Hematopoietic multipotent progenitor cell treated with erythropoietin and hydrocortisone succinate and interleukin-3 and kit ligand, for 8 days (in vitro differentiated cells): Measurements from ENCODE around the gene HSPA8.
"Not testable (repeated sequence)": the region's sequence is repeated elsewhere in the genome, so short reads cannot be mapped to it uniquely, and the experiment has no call there.

Experiments used
- DNase-seq: peaks from one replicate; pipeline ENCODE4 v3.0.0-alpha.2; 2015

Gene HSPA8

DNA sequence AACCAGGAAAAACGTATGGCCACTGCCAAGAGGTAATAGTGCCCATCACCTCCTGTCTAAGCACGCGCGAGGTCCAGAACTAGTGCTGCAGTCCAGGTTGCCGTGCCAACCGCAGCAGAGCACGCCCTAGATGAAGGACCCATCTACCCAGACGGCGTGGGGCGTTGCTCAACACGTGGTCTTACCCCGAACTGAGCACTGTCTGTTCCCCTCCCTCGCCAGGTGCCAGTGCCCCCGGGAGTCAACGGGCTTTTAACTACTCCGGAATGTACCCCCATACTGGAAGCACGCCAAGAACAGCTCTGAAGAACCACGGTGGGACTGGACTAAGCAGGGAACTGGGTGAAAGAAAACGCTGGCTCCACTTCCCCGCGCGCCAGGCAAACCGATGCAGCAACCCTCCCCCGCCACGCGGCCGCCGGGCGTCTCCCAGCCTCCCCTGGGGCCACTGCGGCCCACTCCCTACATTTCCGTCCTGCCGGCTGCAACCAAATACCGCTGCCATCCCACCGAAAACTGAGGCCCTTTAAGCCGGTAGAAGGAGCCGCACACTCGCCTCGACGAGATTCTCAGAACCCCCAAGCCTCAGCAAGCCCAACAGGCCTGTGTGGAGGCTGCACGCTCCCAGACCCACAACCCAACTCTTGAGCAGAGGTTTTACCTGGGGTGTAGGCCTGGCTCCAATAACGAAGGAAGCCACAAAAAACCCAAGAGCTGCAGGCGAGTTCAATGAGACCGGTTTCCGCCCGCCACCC is at the start of gene HSPA8:
HSPA8 (minus strand) TSS at position 734 of the 755 bp plus-strand sequence. CDS start 812 bp downstream, outside the sequence.
- DNase-seq, result peak; percentile 83

DNA sequence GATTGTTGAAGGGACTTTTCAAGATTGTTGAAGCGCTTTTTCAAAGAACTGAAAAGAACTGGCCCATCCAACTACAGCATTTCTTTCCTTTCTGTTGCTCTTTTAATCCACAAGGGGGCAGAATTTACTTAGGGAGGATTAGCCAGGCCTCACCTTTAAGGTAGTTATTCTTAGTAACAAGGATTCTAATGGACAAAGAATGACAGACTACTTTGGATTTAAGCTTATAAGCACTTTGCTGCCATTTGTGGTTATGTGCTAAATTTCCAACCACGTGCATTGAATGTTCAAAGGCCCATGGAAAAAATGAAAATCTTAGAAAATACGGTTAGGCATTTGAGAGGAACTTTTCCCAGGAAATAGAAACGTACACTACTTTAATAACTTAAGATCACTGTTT is 49.5 kb upstream of the HSPA8 start:
- DNase-seq, result peak; percentile 45

DNA sequence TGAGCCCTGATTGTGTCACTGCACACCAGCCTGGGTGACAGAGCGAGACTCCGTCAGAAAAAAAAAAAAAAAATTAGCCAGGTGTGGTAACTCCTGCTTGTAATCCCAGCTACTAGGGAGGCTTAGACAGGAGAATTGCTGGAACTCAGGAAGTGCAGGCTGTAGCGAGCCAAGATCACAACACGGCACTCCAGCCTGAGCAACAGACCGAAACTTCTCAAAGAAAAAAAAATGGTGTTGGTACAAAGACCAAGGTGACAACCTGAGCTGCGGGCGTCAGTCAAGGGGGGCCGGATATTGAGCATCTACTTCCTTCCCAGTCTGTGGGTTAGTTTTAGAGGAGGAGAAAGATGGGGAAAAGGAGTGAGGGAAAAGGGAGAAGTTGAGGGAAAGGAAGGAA is 48.5 kb upstream of the HSPA8 start:
- DNase-seq, result no peak

DNA sequence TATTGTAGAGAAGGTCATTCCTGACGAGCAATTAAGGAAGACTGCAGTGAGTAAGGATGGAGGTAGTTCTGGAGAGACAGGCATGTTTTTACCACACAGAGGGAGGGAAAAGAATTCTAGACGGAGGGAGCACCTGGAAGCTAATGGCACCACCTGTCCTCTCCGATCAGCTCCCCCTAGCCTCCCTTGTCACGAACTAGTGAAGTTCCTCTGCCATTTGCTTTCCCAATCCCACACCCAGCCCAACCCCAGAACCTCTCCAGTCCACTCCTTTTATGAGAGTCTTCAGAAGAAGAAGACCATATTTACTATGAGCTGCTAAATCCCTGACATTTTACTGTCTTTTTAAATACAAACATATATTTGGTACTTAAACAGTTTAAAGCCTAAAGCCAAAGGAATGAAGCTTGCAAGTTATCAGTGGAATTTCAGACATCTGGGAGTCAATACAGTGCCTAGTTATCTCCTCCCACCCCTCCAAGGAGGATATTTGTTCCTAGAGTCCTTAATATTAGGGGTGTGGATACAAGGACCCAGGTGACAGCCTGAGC is 46.1 kb upstream of the HSPA8 start:
- DNase-seq, result no peak

DNA sequence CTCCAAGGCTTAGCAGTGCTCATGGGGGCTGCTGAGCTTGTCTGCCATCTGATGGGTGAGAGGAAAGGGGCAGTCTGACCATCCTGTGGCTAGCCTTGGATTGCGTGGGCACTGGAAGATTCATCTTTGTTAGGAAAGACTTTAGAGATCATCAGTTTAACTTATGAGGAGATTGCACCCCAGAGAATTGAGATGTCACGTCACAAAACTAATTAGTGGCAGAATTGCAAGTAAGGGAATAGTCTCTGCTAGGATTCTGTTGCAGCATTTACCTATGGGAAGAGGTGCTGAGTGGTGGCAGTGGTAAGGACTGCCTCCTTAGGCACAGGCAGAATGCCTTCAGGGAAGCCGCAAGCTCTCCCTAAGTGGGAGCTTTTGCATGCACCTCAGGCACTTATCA is 42.8 kb upstream of the HSPA8 start:
- DNase-seq, result no peak

DNA sequence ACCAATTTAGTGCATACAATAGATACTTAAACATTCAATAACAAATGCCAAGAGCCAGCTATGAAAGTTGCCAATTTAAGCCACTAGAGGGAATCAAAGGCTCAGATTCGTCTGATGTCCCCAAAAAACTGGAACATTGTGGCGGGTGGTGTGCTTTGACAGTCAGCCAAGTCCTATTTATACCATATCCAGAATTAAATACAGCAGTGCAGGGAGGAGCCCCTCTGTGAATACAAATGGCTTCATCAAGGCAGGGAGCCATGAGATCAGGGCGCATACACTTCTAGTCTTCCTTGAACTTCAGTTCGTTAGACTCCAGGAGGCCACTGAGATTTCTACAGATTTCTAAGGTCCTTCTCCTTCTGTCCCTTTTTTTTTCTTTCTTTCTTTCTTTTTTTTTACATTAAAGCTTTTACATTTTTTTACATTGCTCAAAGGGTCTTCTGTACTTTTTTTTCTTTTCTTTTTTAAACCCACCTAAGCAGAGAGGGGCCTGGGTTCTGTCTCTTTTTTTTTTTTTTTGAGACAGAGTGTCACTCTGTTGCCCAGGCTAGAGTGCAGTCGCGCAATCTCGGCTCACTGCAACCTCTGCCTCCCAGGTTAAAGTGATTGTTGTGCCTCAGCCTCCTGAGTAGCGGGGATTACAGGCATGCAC is 41.5 kb upstream of the HSPA8 start:
- peak; percentile 66 for DNase-seq

DNA sequence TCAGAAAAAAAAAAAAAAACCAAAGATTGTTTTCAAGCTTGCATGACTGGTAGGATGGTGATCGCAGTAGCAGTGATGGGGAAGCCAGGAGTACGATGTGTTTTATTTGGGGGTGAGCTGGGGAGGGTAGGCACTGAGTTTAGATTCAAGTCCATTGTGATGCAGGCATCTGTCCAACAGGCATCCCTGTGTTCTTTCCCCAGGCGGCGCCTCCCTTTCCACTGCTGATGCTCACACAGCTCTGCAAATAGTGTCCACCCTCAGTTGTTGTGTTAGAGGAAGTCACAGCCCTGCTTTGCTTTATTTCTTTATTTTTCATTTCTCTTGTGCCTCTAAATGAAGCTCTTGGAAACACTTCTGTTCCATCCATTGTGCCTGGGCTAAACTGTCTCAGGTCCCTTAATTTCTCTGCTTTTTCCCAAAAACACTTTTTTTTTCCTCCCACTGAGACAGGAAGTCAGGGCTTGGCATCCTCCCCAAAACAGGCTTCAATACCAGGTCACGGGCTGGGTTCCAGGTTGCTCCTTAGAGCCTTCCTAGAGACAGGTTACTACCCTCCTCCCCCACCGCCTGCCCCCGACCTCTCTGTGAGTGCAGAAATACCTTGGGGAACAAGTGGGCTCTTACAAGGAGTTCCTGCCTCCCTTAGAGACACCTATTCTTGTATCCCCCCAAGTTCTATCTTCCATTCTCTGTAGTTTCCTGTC is 38.6 kb upstream of the HSPA8 start:
- DNase-seq, result no peak

DNA sequence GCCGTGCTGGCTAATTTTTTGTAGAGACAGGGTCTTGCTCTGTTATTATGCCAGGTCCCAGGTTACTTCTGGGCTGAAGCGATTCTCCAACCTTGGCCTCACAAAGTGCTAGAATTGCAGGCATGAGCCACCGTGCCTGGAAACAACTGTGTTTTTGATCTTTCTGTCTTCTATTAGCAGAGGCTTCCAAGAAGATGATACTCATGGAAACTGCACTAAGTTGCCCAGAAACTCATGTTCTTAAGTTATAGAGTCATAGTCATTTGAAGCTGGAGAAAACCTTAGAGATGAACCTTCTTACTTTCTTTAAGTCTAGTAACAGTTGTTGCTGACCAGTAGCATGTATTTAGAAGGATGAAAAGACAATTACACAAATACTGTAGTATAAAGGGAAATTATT is 37.1 kb upstream of the HSPA8 start:
- no peak for DNase-seq

DNA sequence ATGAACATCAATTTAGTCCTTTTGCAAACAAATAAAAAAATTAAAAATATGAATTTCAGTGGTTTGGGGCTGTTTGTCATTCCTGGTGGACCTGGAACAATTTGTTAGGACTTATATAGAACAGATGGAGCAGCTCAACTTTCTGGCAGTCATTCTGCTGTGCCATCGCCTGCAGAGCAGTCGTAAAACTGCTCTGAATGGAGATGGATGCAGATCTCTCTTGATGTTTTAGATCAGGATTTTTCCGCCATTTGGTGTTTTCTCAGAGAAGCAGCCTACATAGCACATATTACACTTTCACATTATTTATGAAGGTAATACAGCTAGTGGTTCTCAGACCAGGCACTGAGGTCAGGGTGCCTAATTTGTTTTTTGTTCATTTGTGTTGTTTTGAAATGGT is 31.8 kb upstream of the HSPA8 start:
- no peak for DNase-seq

DNA sequence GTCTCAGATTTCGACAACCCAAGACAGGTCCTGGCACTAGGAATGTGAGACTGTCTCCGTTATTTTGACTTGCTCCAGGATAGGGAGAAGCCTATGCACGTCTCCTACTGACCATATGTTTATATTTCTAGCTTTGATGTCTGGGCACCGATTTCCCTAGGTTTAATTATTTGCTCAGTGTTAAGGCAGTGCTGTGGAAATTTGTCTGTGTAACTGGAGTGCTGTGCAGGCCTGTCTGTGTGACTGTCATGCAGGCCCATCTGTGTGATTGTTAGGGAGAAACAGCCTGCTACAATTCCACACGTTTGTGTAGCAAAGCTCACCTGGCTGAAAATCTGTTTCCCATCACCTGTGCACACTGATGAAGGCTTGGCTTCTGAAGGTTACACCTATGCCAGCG is 29.6 kb upstream of the HSPA8 start:
- no peak for DNase-seq

DNA sequence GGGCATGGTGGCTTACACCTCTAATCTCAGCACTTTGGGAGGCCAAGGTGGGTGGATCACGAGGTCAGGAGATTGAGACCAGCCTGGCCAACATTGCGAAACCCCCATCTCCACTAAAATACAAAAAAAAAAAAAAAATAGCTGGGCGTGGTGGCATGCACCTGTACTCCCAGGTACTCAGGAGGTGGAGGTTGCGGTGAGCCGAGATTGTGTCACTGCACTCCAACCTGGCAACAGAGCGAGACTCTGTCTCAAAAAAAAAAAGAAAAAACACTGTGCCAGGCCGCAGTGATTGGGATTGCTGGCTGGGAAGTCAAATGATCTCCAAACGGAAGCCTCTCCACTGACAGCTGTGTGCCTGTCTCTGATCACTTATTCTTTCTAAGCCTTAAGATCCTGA is 28.2 kb upstream of the HSPA8 start:
- not testable (repeated sequence) for DNase-seq

DNA sequence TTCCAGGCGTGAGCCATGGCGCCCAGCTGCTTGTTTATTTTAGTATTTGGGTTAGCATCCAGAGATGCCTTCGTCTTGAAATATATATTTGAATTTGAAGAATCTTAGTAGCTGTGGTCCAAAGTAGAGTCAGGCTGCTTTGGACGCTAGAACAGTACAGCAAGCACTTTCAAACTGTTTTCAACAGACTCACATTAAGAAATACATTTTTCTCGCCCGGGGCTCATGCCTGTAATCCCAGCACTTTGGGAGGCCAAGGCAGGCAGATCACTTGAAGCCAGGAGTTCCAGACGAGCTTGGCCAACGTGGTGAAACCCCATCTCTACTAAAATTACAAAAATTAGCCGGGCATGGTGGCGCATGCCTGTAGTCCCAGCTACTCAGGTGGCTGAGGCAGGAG is 27.0 kb upstream of the HSPA8 start:
- DNase-seq, result not testable (repeated sequence)

DNA sequence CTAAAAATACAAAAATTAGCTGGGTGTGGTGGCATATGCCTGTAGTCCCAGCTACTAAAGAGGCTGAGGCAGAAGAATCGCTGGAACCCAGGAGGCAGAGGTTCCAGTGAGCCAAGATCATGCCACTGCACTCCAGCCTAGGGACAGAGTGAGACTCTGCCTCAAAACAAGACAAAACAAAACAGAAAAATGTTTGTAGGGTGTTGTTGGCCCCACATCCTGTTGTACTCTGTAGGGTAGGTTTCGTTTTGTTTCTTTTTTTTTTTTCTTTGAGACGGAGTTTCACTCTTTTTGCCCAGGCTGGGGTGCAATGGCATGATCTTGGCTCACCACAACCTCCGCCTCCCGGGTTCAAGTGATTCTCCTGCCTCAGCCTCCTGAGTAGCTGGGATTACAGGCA is 25.7 kb upstream of the HSPA8 start:
- DNase-seq, result not testable (repeated sequence)

DNA sequence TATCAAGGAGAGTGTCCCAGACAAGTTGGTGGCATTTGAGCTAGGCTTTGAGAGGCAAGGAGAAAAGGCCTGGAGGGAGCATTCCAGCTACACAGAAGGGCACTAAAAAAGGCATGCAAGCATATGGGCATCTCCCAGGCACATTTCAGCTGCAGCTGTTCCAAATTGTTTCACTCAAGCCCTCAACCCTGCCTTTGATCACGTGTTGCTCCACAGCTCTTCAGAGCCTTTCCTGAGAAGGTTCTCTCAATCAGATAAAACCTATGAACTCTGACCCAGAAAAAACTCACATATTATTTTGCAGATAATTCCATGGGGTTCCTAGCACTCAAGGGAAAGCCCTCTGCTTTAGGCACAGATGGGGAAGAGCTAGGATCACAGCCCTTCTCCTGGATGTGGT is 24.4 kb upstream of the HSPA8 start:
- DNase-seq, result no peak

DNA sequence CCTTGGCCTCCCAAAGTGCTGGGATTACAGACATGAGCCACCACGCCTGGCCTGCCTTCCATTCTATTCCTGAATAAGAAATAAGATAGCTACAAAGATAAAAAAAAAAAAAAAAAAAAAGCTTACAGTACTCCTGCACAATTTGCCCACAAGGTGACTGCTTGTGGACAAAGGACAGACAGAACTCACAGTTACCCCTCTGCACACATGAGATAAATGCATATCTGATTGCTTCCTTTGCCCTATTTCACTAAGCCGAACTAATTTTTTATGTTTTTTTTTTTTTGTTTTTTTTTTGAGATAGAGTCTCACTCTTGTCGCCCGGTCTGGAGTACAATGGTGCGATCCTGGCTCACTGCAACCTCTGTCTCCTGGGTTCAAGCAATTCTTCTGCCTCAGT is 23.6 kb upstream of the HSPA8 start:
- DNase-seq, result no peak

DNA sequence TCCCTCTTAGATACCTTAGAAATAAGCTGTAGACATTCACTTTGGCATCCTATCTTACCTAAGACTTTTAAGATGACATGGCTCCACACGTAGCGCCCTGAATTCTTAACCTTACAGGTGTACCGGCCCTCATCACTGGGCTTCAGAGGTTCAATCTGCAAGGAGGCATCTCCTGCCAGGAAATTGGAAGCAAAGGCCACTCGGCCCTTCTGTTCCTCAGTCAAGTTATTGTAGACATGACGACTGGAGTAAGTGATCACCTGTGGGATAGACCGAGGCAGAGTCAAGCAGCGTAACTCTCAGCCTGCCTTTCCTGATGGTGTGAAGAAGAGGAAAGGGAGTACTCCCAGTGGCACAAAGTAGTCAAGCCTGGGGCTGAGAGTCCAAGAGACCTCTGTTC is 22.5 kb upstream of the HSPA8 start:
- DNase-seq, result no peak

DNA sequence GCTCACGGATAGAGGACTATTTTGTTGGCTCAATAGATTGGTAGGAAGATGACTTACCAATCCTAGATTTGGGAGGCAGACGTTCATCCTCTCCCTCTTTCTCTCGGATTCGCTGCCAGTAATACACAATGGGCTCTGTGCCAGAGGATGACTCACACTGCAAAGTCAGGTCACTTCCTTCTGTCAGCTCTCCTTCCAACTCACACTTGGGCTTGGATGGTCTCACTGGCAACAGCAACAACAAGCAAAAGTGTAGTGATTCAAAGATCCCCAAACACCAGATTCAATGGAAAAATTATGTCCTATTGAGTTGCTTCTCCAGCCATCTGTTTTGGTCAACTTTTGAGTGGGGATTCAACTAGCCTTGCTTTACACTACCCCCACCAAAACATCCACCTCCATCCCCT is 21.7 kb upstream of the HSPA8 start:
- peak; percentile 46 for DNase-seq

DNA sequence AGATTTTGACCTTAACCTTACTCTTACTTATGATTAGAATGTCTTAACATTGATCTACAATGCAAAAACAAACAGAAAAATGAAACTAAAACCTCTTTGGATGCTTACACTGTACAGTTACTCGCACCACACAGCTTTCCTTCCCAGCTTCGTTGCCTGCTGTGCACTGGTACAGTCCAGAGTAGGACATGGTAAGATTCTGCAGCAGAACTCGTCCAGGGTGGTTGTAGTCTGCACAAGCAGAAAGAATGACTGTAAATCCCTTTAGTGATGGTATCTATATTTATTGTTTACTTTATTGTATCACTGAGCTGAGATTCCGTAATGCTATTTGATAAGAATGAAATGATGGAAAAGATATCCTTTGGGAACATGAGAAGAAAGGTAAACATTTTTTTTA is 21.0 kb upstream of the HSPA8 start:
- DNase-seq, result no peak

DNA sequence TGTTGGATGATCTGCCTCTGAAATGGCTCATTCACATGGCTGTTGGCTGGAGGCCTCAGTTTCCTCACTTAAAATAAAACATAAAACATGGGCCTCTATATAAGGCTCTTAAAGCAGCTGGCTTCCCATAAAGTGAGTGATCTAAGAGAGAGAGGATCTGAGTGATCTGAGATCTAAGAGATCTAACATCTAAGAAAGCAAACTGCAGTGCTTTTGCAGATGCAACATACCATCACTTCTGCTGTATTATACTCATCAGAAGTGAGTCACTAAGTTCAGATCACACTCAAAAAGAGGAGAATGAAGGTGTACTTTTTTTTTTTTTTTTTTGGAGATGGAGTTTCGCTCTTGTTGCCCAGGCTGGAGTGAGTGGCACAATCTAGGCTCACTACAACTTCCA is 18.1 kb upstream of the HSPA8 start:
- DNase-seq, result no peak

DNA sequence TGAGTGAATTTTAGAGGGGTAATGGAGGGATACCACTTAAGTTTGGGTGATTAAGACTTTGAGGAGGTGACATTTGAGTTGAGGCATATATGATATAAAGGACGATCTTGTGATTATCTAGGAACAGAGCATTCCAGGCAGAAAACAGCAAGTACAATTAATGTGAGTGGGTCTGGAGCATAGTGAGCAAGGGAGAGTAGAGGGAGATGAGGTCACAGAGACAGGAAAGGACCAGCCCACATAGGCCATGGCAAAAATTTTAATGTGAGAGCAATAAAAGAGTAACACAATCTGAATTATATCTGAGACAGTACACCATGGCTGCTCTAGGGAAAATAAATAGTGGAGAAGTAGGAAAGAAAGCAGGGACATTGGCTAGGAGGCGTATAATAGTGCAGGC is 14.5 kb upstream of the HSPA8 start:
- no peak for DNase-seq

DNA sequence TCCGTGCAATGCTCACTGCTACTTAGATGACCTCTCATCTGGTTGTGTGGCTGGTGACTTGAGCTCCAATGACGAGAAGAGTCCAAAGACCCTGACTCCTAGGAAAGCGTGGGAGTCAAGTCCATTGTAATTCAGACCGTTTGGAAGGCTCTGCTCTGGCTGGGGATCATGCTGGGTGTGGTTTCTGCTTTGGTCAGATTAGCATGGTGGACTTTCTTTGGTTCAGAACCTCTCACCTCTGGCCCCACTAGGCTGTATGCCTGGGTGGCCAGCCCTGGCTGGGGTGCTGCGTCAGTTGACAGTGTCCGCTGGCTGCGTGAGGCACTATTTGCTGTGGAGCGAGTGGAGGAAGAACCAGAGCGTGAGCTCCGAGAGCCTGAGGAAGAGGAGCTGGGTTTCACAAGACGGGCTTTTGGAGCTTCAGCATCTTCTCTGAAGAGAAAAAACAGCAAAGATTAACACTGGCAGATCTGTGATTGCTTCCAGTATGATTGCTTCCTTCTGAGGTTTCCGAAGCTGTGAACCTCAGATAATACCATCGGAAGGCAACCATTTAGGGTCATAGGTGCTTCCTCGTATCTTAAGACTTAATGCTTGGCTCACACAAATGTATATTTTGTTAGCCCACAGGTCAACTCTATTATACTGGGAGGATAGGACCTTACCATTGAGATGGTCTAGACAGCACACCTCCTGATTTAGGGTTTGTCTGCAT is 11.6 kb upstream of the HSPA8 start:
- DNase-seq, result no peak

DNA sequence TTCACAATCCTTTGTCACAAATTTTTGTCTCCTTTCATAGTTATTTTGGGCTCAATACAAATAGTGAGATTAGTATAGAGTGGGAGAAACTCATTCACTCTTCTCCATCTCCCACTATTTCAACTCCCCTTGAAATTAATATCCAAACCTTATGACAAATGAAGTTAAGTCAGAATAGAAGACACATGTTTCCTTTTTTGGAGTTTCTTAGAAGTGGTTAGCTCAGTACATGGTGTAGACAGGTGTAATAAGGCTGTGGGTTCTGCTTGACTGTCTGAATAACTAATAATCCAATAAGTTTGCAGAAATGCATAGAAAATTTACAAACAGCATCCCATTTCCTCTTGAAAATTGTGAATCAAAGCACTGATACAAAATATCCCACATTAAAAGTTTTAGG is 10.8 kb upstream of the HSPA8 start:
- DNase-seq, result no peak

DNA sequence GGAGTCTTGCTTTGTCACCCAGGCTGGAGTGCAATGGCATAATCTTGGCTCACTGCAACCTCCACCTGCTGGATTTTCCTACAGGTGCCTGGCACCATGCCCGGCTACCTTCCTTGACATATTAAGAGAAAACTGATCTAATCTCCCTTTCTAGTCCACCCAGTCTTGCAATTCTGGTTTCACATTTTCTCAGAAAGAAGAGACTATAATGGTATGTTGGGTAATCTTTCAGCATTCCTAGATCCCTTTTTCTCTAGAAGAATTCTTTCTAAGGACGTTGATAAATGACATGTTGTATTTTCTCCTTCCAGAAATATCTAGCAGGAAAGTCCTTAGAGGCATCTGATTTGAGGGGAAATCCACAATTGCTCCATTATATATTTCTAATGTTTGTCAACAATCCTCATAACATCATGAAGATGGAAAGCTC is 10.4 kb upstream of the HSPA8 start:
- DNase-seq, result no peak
